HL-60 (cell line): ENCODE data around the gene TSPO.

Source experiments
- CTCF ChIP-seq: IDR thresholded peaks from one replicate; pipeline ENCODE4 v1.5.1; 2011; ENCODE audit warnings: low read length, control low read depth, inconsistent platforms; ENCODE audit not compliant: insufficient read depth
- GABPA ChIP-seq: IDR thresholded peaks from 2 replicates; pipeline ENCODE4 v1.6.1; 2012; ENCODE audit warnings: low read depth
- POLR2AphosphoS5 ChIP-seq: IDR thresholded peaks from 2 replicates; pipeline ENCODE4 v1.6.1; 2012; ENCODE audit warnings: low read depth
- REST ChIP-seq: IDR thresholded peaks from 2 replicates; pipeline ENCODE4 v1.6.1; 2012; ENCODE audit warnings: low read depth; ENCODE audit not compliant: insufficient replicate concordance
- SPI1 ChIP-seq: IDR thresholded peaks from 2 replicates; pipeline ENCODE4 v1.6.1; 2012; ENCODE audit warnings: low read depth, mild to moderate bottlenecking, borderline replicate concordance

GRCh38 chr22:43207849-43208702, 56.7 kb downstream of the TSPO start:
- TF ChIP-seq POLR2AphosphoS5 = no peak
- no peak for TF ChIP-seq CTCF
- TF ChIP-seq GABPA = no peak
- no peak for TF ChIP-seq REST
- no peak for TF ChIP-seq SPI1
